H1 (cell line): ENCODE data around the gene JADE1. TPM values are rescaled to one million over a fixed set of nuclear protein-coding genes. Genes with fewer than 3 reads are reported as not detected.

ENCODE experiments used
- CTCF ChIA-PET: fragments of 300-600 bp; sonication (Branson Sonifier 250); formaldehyde crosslinking; loops from one replicate; lab custom pipeline; 2021; ENCODE audit not compliant: partially characterized antibody; lab: Charles Lee
- POLR2A ChIA-PET: fragments of 300-600 bp; sonication (Branson Sonifier 250); formaldehyde crosslinking; loops from one replicate; lab custom pipeline; 2021; ENCODE audit warnings: inconsistent platforms; ENCODE audit not compliant: partially characterized antibody; lab: Charles Lee
- DNase-seq, 2 experiments: peaks; one replicate each; pipeline versions ENCODE4 v3.0.0 to v3.0.0-alpha.2; 2010 to 2022; ENCODE audit warnings: low spot score in 2 of 2, low read depth in 1 of 2, mixed read lengths in 1 of 2
- FAIRE-seq: peaks from 2 replicates; lab custom pipeline; 2011; peaks lifted over from hg19 to GRCh38; lab: Jason Lieb, UNC
- H2AFZ ChIP-seq: 2 replicates; pipeline ENCODE4 v1.8.1; 2012; ENCODE audit warnings: low read length, inconsistent platforms
- H2AK5ac ChIP-seq: 2 replicates; pipeline ENCODE4 v1.6.1; 2013; ENCODE audit warnings: low read depth, low read length
- H2BK120ac ChIP-seq: replicated peaks from 2 replicates; pipeline ENCODE3; 2013; ENCODE audit warnings: low read depth, low read length, inconsistent platforms
- H2BK12ac ChIP-seq: 2 replicates; pipeline ENCODE4 v1.6.1; 2013; ENCODE audit warnings: low read depth, low read length
- H2BK15ac ChIP-seq: 2 replicates; pipeline ENCODE4 v1.6.1; 2013; ENCODE audit warnings: low read length
- H2BK20ac ChIP-seq: 2 replicates; pipeline ENCODE4 v1.6.1; 2013; ENCODE audit warnings: low read length
- H2BK5ac ChIP-seq: 2 replicates; pipeline ENCODE4 v1.6.1; 2013; ENCODE audit warnings: low read depth, low read length
- H3K14ac ChIP-seq: 2 replicates; pipeline ENCODE4 v1.6.1; 2013; ENCODE audit warnings: inconsistent platforms; ENCODE audit not compliant: insufficient read length
- H3K18ac ChIP-seq: 2 replicates; pipeline ENCODE4 v1.6.1; 2013; ENCODE audit warnings: low read length; ENCODE audit errors: extremely low read depth
- H3K23ac ChIP-seq: 2 replicates; pipeline ENCODE4 v1.6.1; 2013; ENCODE audit warnings: inconsistent platforms; ENCODE audit not compliant: insufficient read length
- H3K23me2 ChIP-seq: 2 replicates; pipeline ENCODE4 v1.6.1; 2013; ENCODE audit warnings: low read depth, low read length
- H3K27ac ChIP-seq: 2 replicates; pipeline ENCODE4 v1.6.1; 2011; ENCODE audit warnings: low read depth, low read length, inconsistent platforms
- H3K27me3 ChIP-seq, 4 experiments: replicated peaks in 1 of 4; 1 replicate in 1 of 4; 2 replicates in 3 of 4; pipeline versions ENCODE4 v1.6.1 to v1.8.1; 2011 to 2013; ENCODE audit warnings: low read length in 3 of 4, mild to moderate bottlenecking in 3 of 4, inconsistent platforms in 2 of 4, mixed read lengths in 2 of 4, moderate library complexity in 1 of 4; ENCODE audit not compliant: control insufficient read depth in 3 of 4, insufficient read depth in 3 of 4; ENCODE audit errors: extremely low read depth in 1 of 4
- H3K36me3 ChIP-seq, 4 experiments: 2 replicates each; pipeline versions ENCODE4 v1.6.1 to v1.8.1; 2011 to 2013; ENCODE audit warnings: mild to moderate bottlenecking in 4 of 4, low read length in 3 of 4, moderate library complexity in 2 of 4, control low read depth in 1 of 4, inconsistent platforms in 1 of 4; ENCODE audit not compliant: insufficient read depth in 4 of 4, control insufficient read depth in 2 of 4
- H3K4ac ChIP-seq: replicated peaks from 2 replicates; pipeline ENCODE3; 2013; ENCODE audit warnings: low read length, low read depth, mixed read lengths, inconsistent platforms; ENCODE audit not compliant: insufficient read length
- H3K4me1 ChIP-seq, 4 experiments: replicated peaks in 1 of 4; 1 replicate in 1 of 4; 2 replicates in 3 of 4; pipeline versions ENCODE4 v1.6.1 to v1.8.1; 2011 to 2013; ENCODE audit warnings: low read length in 3 of 4, inconsistent platforms in 2 of 4, mixed read lengths in 1 of 4; ENCODE audit not compliant: insufficient read depth in 4 of 4, control insufficient read depth in 3 of 4
- H3K4me2 ChIP-seq, 2 experiments: 2 replicates each; pipeline versions ENCODE4 v1.6.1 to v1.8.1; 2011 to 2013; ENCODE audit warnings: low read depth in 2 of 2, low read length in 2 of 2, control low read depth in 1 of 2, inconsistent platforms in 1 of 2, mild to moderate bottlenecking in 1 of 2; ENCODE audit not compliant: insufficient read depth in 1 of 2
- H3K4me3 ChIP-seq, 4 experiments: fragments of 200-600, 300-600 bp in 1 of 4; sonication (generic), shearing (Covaris generic), sonication (Bioruptor Twin) in 1 of 4; 2 replicates each; pipeline versions ENCODE4 v1.5.1 to v1.8.1; 2011 to 2016; ENCODE audit warnings: low read length in 4 of 4, low read depth in 3 of 4, control low read depth in 2 of 4, inconsistent platforms in 2 of 4, mild to moderate bottlenecking in 2 of 4, mixed read lengths in 1 of 4, moderate library complexity in 1 of 4; ENCODE audit not compliant: insufficient read depth in 2 of 4; ENCODE audit errors: extremely low read depth in 1 of 4
- H3K56ac ChIP-seq: replicated peaks from 2 replicates; pipeline ENCODE3; 2013; ENCODE audit warnings: low read depth, mild to moderate bottlenecking, mixed read lengths, low read length, inconsistent platforms; ENCODE audit not compliant: insufficient read length
- H3K79me1 ChIP-seq: 2 replicates; pipeline ENCODE4 v1.6.1; 2013; ENCODE audit warnings: low read depth, low read length, control low read depth
- H3K79me2 ChIP-seq, 2 experiments: 2 replicates each; pipeline versions ENCODE4 v1.6.1 to v1.8.1; 2012 to 2013; ENCODE audit warnings: low read length in 2 of 2, mild to moderate bottlenecking in 2 of 2, inconsistent platforms in 1 of 2; ENCODE audit not compliant: insufficient read depth in 2 of 2, control insufficient read depth in 1 of 2
- H3K9ac ChIP-seq, 4 experiments: replicated peaks in 1 of 4; 1 replicate in 1 of 4; 2 replicates in 3 of 4; pipeline versions ENCODE4 v1.6.1 to v1.8.1; 2011 to 2013; ENCODE audit warnings: low read depth in 3 of 4, low read length in 3 of 4, control low read depth in 2 of 4, mild to moderate bottlenecking in 2 of 4, moderate library complexity in 2 of 4, inconsistent platforms in 1 of 4; ENCODE audit errors: extremely low read depth in 1 of 4
- H3K9me3 ChIP-seq, 2 experiments: 2 replicates each; pipeline versions ENCODE4 v1.6.1 to v1.8.1; 2012 to 2013; ENCODE audit warnings: mild to moderate bottlenecking in 2 of 2, moderate library complexity in 2 of 2, control low read depth in 1 of 2, inconsistent platforms in 1 of 2, low read depth in 1 of 2, low read length in 1 of 2, mixed read lengths in 1 of 2; ENCODE audit not compliant: insufficient read depth in 2 of 2
- H4K20me1 ChIP-seq, 2 experiments: replicated peaks in 1 of 2; 2 replicates each; pipeline versions ENCODE3 to v1.8.1; 2011 to 2013; ENCODE audit warnings: inconsistent platforms in 2 of 2, low read length in 2 of 2, mild to moderate bottlenecking in 1 of 2; ENCODE audit not compliant: insufficient read depth in 2 of 2, control insufficient read depth in 1 of 2
- H4K5ac ChIP-seq: 2 replicates; pipeline ENCODE4 v1.6.1; 2013; ENCODE audit warnings: low read length, low read depth, mixed read lengths, inconsistent platforms; ENCODE audit not compliant: insufficient read length
- H4K8ac ChIP-seq: 2 replicates; pipeline ENCODE4 v1.8.0; 2013; ENCODE audit warnings: mild to moderate bottlenecking, moderate library complexity, low read length, inconsistent platforms; ENCODE audit not compliant: insufficient read depth; ENCODE audit errors: extremely low read depth
- H4K91ac ChIP-seq: replicated peaks from 2 replicates; pipeline ENCODE3; 2013; ENCODE audit warnings: low read length, mixed read lengths, inconsistent platforms; ENCODE audit not compliant: insufficient read length
- EZH2 ChIP-seq: fragments of 200-600 bp; sonication (generic); IDR thresholded peaks from 2 replicates; pipeline ENCODE4 v1.7.1; 2012; ENCODE audit warnings: low read depth, mild to moderate bottlenecking, moderate library complexity, low read length, inconsistent platforms; ENCODE audit not compliant: severe bottlenecking
- FOSL1 ChIP-seq: IDR thresholded peaks from 2 replicates; pipeline ENCODE4 v1.6.1; 2011; ENCODE audit warnings: mild to moderate bottlenecking, low read depth, low read length, moderate library complexity; ENCODE audit not compliant: insufficient read depth
- POLR2A ChIP-seq, 2 experiments: IDR thresholded peaks; 1 replicate in 1 of 2; 2 replicates in 1 of 2; pipeline ENCODE4 v1.6.1; 2011; ENCODE audit warnings: low read depth in 2 of 2, low read length in 2 of 2, mild to moderate bottlenecking in 2 of 2; ENCODE audit errors: control extremely low read depth in 1 of 2
- WGBS, 2 experiments: shearing (Covaris generic) in 1 of 2; methylation state at CpG; one replicate each; pipeline versions ENCODE4 v1.1.6 to v1.1.7; 2013 to 2015; ENCODE audit warnings: low lambda C conversion rate in 2 of 2, mixed read lengths in 2 of 2, inconsistent platforms in 1 of 2, low coverage in 1 of 2, missing lambda C conversion rate in 1 of 2; ENCODE audit not compliant: insufficient replicate concordance in 2 of 2, insufficient coverage in 1 of 2, insufficient read length in 1 of 2; ENCODE audit errors: extremely low coverage in 1 of 2, missing lambda C conversion rate in 1 of 2; 5-methylcytosine and 5-hydroxymethylcytosine counted together
- polyA plus RNA-seq, 7 experiments: library from polyadenylated mRNA; depleted of rRNA in 3 of 7; stranded (reverse) in 5 of 7; unstranded in 2 of 7; fragments of >200 nt in 5 of 7; fragments of 200-250 nt in 2 of 7; gene quantifications; 1 replicate in 5 of 7; 2 replicates in 1 of 7; 4 replicates in 1 of 7; pipeline versions ENCODE4 v1.2.1 to v1.2.3, GENCODE V29; 2011 to 2013; ENCODE audit warnings: missing spikeins in 2 of 7, mixed read lengths in 2 of 7
- total RNA-seq: library from RNA; stranded (reverse); fragmentation: NEBNext Ultra II Directional; extraction: Animal tissue kit (Norgen Biotek cat#: 25700); gene quantifications from 2 replicates; pipeline ENCODE4 v1.2.1, GENCODE V29; 2021

JADE1 gene
- total and polyA plus RNA-seq, 2 of the 8 experiments (the other 6 are each of a cell fraction or from before 2014, with no cell fraction given) = 37.7 to 213 TPM

DNA sequence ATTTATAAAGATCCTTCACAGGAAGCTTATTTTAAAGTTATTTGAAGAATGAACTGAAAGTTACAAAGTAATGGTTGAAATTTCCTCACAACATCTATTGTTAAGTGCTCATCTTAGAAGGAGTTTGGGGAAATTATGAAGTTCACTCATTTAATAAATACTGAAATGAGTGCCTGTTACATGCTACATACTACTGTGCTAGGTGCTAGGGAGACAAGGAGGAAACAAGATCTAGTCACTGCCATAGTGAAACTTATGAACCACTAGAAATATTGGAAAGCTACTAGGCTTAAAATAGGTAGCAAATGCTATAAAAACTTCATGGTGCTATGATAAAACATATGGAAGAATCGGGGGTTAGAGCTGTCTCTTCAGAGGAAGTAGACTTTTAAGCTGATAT lies 97.1 kb downstream of the JADE1 start:
- POLR2A ChIA-PET = interaction anchor here (0.7 to 1.5 kb wide), 2 partner anchors 13 to 842 kb away, joined by 3 read pairs; no protein-coding TSS in a partner anchor
- Histone ChIP-seq H2BK15ac (no peak overlapping the region), H3K9me3 (no peaks in the 10 kb centered on the region), H4K8ac (no peak overlapping the region), H2AFZ (no peak overlapping the region), H3K23ac (no peak overlapping the region), H4K91ac (no peak overlapping the region), H3K27ac (no peak overlapping the region), H3K4me1 (no peaks in the 10 kb centered on the region), H3K4ac (no peak overlapping the region), H3K79me1 (no peaks in the 10 kb centered on the region), H2BK20ac (no peak overlapping the region), H4K20me1 (no peaks in the 10 kb centered on the region), H3K9ac (no peak overlapping the region), H3K23me2 (no peaks in the 10 kb centered on the region), H3K56ac (no peak overlapping the region), H3K4me3 (no peak overlapping the region), H2BK5ac (no peak overlapping the region), H3K18ac (no peak overlapping the region), H2AK5ac (no peak overlapping the region), H4K5ac (no peak overlapping the region), H2BK120ac (no peak overlapping the region), H3K36me3 (no peaks in the 10 kb centered on the region), H3K27me3 (no peaks in the 10 kb centered on the region), H3K4me2 (no peak overlapping the region), H3K14ac (no peak overlapping the region), H2BK12ac (no peak overlapping the region), H3K79me2 (no peaks in the 10 kb centered on the region)
- 88% methylated on average over 1 of the region's 1 CpG; no CpG with 5 or more reads in 1 of the 2 experiments for WGBS, 2 experiments
- CTCF ChIA-PET = interaction anchor here (1.2 kb wide), 1 partner anchor 40 kb away, joined by 3 read pairs; no protein-coding TSS in a partner anchor
- no peak for FAIRE-seq
- DNase-seq = no peak
- TF ChIP-seq POLR2A (IDR thresholded peaks at IDR 0.05; ENCODE audit: control extremely low read depth in 1 of 2, low read depth in 2 of 2, low read length in 2 of 2) (no peak), EZH2 (no peak), FOSL1 (no peak)
